Uterus (tissue), 2 donors: ENCODE results near the gene DSG3.

Source experiments
- POLR2A ChIP-seq, 2 donors: fragments of 450-650 bp; IDR thresholded peaks; one replicate each; pipeline ENCODE4 v1.6.1; 2016; ENCODE audit warnings: antibody characterized with exemption in 2 of 2, mild to moderate bottlenecking in 1 of 2, moderate library complexity in 1 of 2
- TF ChIP-seq, protein P1 (sequence below), 4 experiments: fragments of 200-600 bp in 2 of 4; fragments of 450-650 bp in 2 of 4; sonication (generic) in 2 of 4; IDR thresholded peaks; one replicate each; pipeline ENCODE4 v1.5.1; 2016 to 2019; ENCODE audit warnings: antibody characterized with exemption in 4 of 4, mild to moderate bottlenecking in 2 of 4, moderate library complexity in 1 of 4

DNA sequence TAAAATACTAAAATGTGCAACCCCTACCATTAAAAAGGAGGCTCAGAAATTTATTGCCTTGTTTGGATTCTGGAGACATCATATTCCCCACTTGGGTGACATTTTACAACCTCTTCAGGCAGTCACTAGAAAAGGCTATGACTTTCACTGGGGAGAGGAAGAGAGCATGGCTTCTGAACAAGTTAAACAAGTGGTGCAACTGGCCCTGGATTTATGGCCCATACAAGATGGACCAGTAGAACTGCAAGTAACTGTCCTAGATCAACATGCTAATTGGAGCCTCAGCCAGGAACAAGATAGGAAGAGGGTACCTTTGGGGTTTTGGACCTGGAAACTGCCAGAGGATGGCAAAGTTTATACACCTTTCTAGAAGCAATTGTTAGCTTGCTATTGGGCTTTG, 46.4 kb downstream of the DSG3 start:
- TF ChIP-seq, protein P1, sequence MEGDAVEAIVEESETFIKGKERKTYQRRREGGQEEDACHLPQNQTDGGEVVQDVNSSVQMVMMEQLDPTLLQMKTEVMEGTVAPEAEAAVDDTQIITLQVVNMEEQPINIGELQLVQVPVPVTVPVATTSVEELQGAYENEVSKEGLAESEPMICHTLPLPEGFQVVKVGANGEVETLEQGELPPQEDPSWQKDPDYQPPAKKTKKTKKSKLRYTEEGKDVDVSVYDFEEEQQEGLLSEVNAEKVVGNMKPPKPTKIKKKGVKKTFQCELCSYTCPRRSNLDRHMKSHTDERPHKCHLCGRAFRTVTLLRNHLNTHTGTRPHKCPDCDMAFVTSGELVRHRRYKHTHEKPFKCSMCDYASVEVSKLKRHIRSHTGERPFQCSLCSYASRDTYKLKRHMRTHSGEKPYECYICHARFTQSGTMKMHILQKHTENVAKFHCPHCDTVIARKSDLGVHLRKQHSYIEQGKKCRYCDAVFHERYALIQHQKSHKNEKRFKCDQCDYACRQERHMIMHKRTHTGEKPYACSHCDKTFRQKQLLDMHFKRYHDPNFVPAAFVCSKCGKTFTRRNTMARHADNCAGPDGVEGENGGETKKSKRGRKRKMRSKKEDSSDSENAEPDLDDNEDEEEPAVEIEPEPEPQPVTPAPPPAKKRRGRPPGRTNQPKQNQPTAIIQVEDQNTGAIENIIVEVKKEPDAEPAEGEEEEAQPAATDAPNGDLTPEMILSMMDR (IDR thresholded peaks at IDR 0.05) = no peak
- TF ChIP-seq POLR2A (IDR thresholded peaks at IDR 0.05) = no peak
